HG02885 (cell line): ENCODE results near the gene CTAGE6.
"Not testable (repeated sequence)": the region's sequence is repeated elsewhere in the genome, so short reads cannot be mapped to it uniquely, and the experiment has no call there.

Experiments used
- ATAC-seq: cut with Tn5 transposase; IDR thresholded peaks from one replicate; pipeline ENCODE4 v1.9.1; 2021; ENCODE audit warnings: mild to moderate bottlenecking; ENCODE audit not compliant: unreplicated experiment, poor library complexity

CTAGE6 gene

GRCh38 chr7:143726143-143726542 is 31.4 kb downstream of the CTAGE6 start:
- ATAC-seq: not testable (repeated sequence)

DNA sequence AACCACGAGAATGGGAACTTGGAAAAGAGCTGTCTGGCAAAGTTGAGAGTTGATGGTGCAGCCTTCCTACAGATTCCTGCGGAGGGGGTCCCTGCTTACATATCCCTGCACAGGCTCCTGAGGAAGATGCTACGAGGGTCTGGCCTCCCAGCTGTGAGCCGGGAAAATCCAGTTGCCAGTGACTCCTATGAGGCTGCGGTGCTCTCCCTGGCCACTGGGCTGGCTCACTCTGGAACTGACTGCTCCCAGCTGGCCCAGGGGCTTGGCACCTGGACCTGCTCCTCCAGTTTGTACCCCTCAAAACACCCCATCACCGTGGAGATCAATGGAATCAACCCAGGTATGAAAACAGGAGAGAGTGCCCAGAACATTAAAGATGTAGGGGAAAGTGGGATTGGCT is 37.2 kb downstream of the CTAGE6 start:
- not testable (repeated sequence) for ATAC-seq

GRCh38 chr7:143715543-143716193 is 41.8 kb downstream of the CTAGE6 start:
- not testable (repeated sequence) for ATAC-seq

DNA sequence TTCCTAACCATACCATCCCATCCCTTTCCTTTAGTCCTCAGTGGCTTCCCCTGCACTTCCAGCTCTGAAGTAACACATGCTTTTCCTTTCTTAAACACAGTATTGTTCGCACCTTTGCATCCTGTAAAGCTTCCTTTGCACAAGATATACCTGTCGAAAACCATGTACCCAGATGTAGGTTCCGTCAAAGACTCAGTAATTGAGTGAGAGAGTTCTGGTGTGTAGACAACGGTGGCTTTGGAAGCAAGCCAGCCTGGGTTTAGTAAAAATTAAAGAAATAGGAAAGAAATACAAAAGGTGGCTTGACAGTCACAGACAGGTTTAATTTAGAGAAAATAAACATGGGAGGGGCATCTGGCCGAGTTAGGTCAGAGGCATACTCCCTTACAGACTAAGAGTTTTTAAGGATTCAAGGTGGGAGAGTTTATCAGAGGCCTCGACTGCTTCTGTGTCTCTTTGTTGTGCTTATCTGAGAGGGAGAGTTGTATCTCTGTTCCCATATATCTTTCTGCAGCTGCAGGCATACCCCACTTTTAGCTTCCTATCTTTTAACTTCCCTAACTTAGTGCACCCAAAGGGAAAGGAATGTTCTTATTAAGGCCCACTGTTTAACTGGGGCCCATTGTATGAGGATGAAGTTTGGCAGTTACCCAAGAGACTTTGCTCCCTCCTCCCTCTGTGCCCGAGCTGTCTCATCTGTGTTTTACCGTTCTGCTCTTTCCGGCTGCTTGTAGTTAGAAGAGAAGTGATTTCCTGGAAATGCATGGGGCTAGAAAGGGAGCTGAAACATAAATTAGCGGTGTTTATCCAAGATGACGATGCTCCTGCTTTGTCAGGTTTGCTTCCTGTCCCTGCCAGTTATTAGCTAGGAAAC is 42.7 kb downstream of the CTAGE6 start:
- not testable (repeated sequence) for ATAC-seq

DNA sequence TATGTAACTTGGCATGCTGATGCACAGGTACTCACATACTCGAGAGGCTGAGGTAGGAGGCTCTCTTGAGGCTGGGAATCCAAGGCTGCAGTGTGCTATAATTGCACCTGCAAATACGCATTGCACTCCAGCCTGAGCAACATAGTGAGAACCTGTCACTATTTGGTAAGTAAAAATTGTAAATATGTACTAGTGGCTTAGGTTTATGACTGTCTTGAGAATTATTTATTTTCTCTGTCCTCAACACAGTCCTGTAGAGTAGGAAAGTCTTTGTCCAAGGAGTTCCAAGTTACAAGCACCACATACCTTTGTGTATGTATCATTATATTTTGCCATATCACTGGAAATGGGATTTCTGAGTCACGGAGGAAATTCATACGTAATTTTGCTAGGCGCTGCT is 45.1 kb downstream of the CTAGE6 start:
- not testable (repeated sequence) for ATAC-seq

- not testable (repeated sequence) for ATAC-seq
Measured at GRCh38 chr7:143711727-143712324, 45.7 kb downstream of the CTAGE6 start.

DNA sequence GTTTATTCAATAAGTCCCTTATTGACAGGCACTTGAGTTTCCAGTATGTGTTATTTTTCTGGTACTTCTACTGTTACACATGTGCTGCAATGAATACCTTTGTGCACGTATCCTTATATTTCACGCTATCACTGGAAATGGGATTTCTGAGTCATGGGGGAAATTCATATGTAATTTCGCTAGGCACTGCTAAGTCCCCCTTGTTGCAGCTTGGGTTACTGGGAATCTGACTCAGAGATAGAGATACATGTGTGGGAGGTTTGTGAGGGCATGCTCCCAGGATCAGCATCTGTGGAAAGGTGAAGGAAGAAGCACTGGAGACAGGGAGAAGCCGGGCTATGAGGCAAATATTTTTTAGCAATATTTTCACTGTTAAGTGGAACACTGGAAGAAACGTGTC is 47.6 kb downstream of the CTAGE6 start:
- ATAC-seq: not testable (repeated sequence)
